Measurements from ENCODE around the gene EML6. TPM values are rescaled to one million over a fixed set of nuclear protein-coding genes. Genes with fewer than 3 reads are reported as not detected.

The EML6 gene
- total and polyA plus RNA-seq, 2 donors (not counting 1 experiment from before 2014, with no cell fraction given): 0.34 to 1.3 TPM

DNA sequence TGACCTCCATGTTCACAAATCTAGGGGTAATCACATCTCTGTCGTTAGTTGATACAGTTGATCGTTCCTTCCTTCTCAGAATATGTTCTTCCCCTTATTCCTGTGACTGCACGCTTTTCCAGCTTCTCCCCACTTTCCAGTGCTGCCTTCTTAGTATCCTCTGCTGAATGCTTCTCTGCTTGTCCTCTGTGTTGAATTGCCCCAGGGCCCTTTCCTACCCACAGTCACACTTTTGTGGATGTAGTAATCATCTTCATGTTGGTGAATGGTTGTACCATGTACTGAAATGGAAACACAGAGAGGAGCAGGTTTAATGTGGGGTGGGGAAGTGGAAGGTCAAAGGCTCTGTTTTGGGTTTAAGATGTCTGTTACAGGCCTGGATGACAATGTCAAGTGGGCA lies 47.2 kb downstream of the EML6 start:
- Histone ChIP-seq H3K36me3 (ENCODE audit: control insufficient read depth, insufficient read depth, low read length) (no peaks in the 10 kb centered on the region), H3K9ac (ENCODE audit: insufficient read depth, low read length) (no peak overlapping the region), H3K4me1 (ENCODE audit: control insufficient read depth, extremely low read depth, insufficient read depth, low read length) (no peaks in the 10 kb centered on the region), H4K20me1 (ENCODE audit: control insufficient read depth, extremely low read depth, insufficient read depth, low read length) (no peaks in the 10 kb centered on the region), H2AFZ (ENCODE audit: low read length) (no peak overlapping the region), H3K79me2 (ENCODE audit: control insufficient read depth, insufficient read depth, low read length) (no peaks in the 10 kb centered on the region), H3K9me3 (ENCODE audit: control insufficient read depth, insufficient read depth, low read depth, low read length) (no peaks in the 10 kb centered on the region), H3K4me2 (ENCODE audit: extremely low read depth, insufficient read depth, low read length) (no peak overlapping the region), H3K27me3 (ENCODE audit: control insufficient read depth, insufficient read depth, low read length) (no peaks in the 10 kb centered on the region), H3K27ac (ENCODE audit: insufficient read depth, low read length) (no peak overlapping the region), H3K4me3 (replicated peaks in 1 of 4; ENCODE audit: control extremely low read depth in 1 of 4, insufficient read depth in 1 of 4, low read depth in 3 of 4, low read length in 4 of 4) (no peak overlapping the region)
- no peak for DNase-seq (ENCODE audit: low read depth in 2 of 2)
- TF ChIP-seq, protein P1, sequence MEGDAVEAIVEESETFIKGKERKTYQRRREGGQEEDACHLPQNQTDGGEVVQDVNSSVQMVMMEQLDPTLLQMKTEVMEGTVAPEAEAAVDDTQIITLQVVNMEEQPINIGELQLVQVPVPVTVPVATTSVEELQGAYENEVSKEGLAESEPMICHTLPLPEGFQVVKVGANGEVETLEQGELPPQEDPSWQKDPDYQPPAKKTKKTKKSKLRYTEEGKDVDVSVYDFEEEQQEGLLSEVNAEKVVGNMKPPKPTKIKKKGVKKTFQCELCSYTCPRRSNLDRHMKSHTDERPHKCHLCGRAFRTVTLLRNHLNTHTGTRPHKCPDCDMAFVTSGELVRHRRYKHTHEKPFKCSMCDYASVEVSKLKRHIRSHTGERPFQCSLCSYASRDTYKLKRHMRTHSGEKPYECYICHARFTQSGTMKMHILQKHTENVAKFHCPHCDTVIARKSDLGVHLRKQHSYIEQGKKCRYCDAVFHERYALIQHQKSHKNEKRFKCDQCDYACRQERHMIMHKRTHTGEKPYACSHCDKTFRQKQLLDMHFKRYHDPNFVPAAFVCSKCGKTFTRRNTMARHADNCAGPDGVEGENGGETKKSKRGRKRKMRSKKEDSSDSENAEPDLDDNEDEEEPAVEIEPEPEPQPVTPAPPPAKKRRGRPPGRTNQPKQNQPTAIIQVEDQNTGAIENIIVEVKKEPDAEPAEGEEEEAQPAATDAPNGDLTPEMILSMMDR (conservative IDR thresholded peaks at IDR 0.05 in 1 of 2, IDR thresholded peaks at IDR 0.05 in 1 of 2; ENCODE audit: low read depth in 1 of 2, low read length in 2 of 2): no peak
- TF ChIP-seq EZH2 (IDR thresholded peaks at IDR 0.05; ENCODE audit: low read length, missing control alignments): no peak

DNA sequence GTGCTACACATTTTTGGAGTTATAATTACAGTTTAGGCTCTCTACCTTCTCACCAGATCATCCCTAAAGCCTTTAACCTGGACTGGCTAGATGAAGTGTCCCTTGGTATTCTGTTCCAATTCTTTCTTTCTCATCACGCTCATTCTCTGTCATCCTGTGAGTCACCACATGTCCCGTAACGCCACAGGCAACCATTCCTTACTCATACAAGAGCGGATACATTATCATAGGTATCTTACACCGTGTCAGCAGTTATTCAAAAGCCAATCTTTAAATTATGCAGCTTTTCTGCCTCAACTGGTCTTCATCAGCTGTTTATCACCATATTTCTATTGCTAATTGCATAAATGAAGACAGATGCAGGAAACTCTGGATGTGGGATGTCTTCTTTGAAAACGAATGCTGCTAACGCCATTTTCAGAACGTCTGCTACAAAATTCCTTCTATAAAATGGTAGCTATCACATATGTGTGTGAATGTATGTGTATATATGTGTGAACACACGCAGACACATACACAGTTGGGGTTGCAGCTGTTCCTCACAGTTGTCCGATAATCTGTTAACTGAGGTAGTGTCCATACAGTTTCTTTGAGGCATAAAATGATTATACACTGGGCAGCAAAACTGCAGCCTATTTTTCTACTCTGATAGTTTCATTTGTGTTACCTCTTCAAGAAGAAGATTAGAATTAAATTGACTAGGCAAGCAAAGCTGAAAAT lies 47.9 kb downstream of the EML6 start:
- Histone ChIP-seq H3K27ac (ENCODE audit: insufficient read depth, low read length) (no peak overlapping the region), H3K4me3 (replicated peaks in 1 of 4; ENCODE audit: control extremely low read depth in 1 of 4, insufficient read depth in 1 of 4, low read depth in 3 of 4, low read length in 4 of 4) (no peak overlapping the region), H3K4me1 (ENCODE audit: control insufficient read depth, extremely low read depth, insufficient read depth, low read length) (no peaks in the 10 kb centered on the region), H3K79me2 (ENCODE audit: control insufficient read depth, insufficient read depth, low read length) (no peaks in the 10 kb centered on the region), H3K36me3 (ENCODE audit: control insufficient read depth, insufficient read depth, low read length) (no peaks in the 10 kb centered on the region), H2AFZ (ENCODE audit: low read length) (no peak overlapping the region), H4K20me1 (ENCODE audit: control insufficient read depth, extremely low read depth, insufficient read depth, low read length) (no peaks in the 10 kb centered on the region), H3K4me2 (ENCODE audit: extremely low read depth, insufficient read depth, low read length) (no peak overlapping the region), H3K27me3 (ENCODE audit: control insufficient read depth, insufficient read depth, low read length) (no peaks in the 10 kb centered on the region), H3K9me3 (ENCODE audit: control insufficient read depth, insufficient read depth, low read depth, low read length) (no peaks in the 10 kb centered on the region), H3K9ac (ENCODE audit: insufficient read depth, low read length) (no peak overlapping the region)
- TF ChIP-seq EZH2 (IDR thresholded peaks at IDR 0.05; ENCODE audit: low read length, missing control alignments): no peak
- TF ChIP-seq, protein P1 (conservative IDR thresholded peaks at IDR 0.05 in 1 of 2, IDR thresholded peaks at IDR 0.05 in 1 of 2; ENCODE audit: low read depth in 1 of 2, low read length in 2 of 2): no peak
- peak in 1 of 2 donors; percentile 68 for DNase-seq (ENCODE audit: low read depth in 2 of 2)

DNA sequence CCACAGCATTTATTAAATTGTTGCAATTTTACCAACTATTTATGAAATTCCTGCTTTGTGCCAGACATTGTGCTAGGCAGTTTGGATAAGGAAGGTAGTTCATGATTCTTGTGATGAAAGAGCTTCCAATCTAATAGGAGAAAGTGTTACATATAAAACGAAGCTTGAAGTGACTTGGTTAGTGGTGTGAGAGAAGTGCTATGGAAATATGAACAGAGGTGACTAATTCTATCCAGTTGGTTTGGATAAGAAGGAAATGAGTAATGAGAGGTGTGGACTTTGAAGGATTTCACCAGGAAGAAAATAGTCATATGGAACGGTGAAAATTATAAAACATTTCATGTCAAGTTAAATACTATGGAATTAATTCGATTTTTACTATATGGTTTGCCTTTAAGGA lies 48.6 kb downstream of the EML6 start:
- no peaks in the 10 kb centered on the region for H3K79me2 ChIP-seq (ENCODE audit: control insufficient read depth, insufficient read depth, low read length)
- H3K27ac ChIP-seq (ENCODE audit: insufficient read depth, low read length): no peak overlapping the region
- H3K4me2 ChIP-seq (ENCODE audit: extremely low read depth, insufficient read depth, low read length): no peak overlapping the region
- no peaks in the 10 kb centered on the region for H3K27me3 ChIP-seq (ENCODE audit: control insufficient read depth, insufficient read depth, low read length)
- peak; percentile 12 to 85 for DNase-seq (ENCODE audit: low read depth in 2 of 2)
- no peaks in the 10 kb centered on the region for H3K4me1 ChIP-seq (ENCODE audit: control insufficient read depth, extremely low read depth, insufficient read depth, low read length)
- no peak overlapping the region for H2AFZ ChIP-seq (ENCODE audit: low read length)
- no peaks in the 10 kb centered on the region for H3K36me3 ChIP-seq (ENCODE audit: control insufficient read depth, insufficient read depth, low read length)
- TF ChIP-seq, protein P1 (conservative IDR thresholded peaks at IDR 0.05 in 1 of 2, IDR thresholded peaks at IDR 0.05 in 1 of 2; ENCODE audit: low read depth in 1 of 2, low read length in 2 of 2): no peak
- TF ChIP-seq EZH2 (IDR thresholded peaks at IDR 0.05; ENCODE audit: low read length, missing control alignments): no peak
- H3K9ac ChIP-seq (ENCODE audit: insufficient read depth, low read length): no peak overlapping the region
- no peaks in the 10 kb centered on the region for H3K9me3 ChIP-seq (ENCODE audit: control insufficient read depth, insufficient read depth, low read depth, low read length)
- H4K20me1 ChIP-seq (ENCODE audit: control insufficient read depth, extremely low read depth, insufficient read depth, low read length): no peaks in the 10 kb centered on the region
- H3K4me3 ChIP-seq (replicated peaks in 1 of 4; ENCODE audit: control extremely low read depth in 1 of 4, insufficient read depth in 1 of 4, low read depth in 3 of 4, low read length in 4 of 4): no peak overlapping the region

Measured in fibroblast of lung (primary cell).